Right ventricle myocardium superior (tissue), 1 donor: ENCODE data around the gene APC2. TPM values are rescaled to one million over a fixed set of nuclear protein-coding genes. Genes with fewer than 3 reads are reported as not detected.

Source experiments
- ATAC-seq: fragments of 200-7000 bp; cut with Tn5 transposase; one replicate; pipeline ENCODE4 v1.9.1; 2020; ENCODE audit warnings: mild to moderate bottlenecking; ENCODE audit not compliant: poor library complexity
- DNase-seq: peaks from one replicate; pipeline ENCODE4 v3.0.0-alpha.2; 2020
- intact Hi-C: fragments of 100-400 bp; cut with DNase I; formaldehyde crosslinking; loops from one replicate; pipeline ENCODE4 v1.11.2; 2022
- long read RNA-seq: library from polyadenylated mRNA; unstranded; transcript quantifications from one replicate; pipeline ENCODE4 v2.0.0, GENCODE V29; 2021
- total RNA-seq: library from RNA; stranded (reverse); fragmentation: NEBNext Ultra II Directional; extraction: Animal tissue kit (Norgen Biotek cat#: 25700); gene quantifications from one replicate; pipeline ENCODE4 v1.2.1, GENCODE V29; 2021
- donor health status: DM: no; HTN: yes; CAD: no; lungs with severe emphysema.

The APC2 gene
- total RNA-seq: 0.22 TPM
- long read RNA-seq, partial matches to known transcripts: 0 of 3 reads
- long read RNA-seq, other reads (novel, unspliced or antisense): 3 of 3 reads

GRCh38 chr19:1449467-1450442, at the start of gene APC2:
TSS of gene APC2 (plus strand) at chr19:1450121. CDS start at chr19:1453002, 2,881 bp downstream.
- no peak for DNase-seq
- intact Hi-C loops: no loop called here
- no peak for ATAC-seq

GRCh38 chr19:1400281-1401137, 49.4 kb upstream of the APC2 start:
- intact Hi-C loops: no loop called here
- peak; percentile 77 for DNase-seq
- peak; percentile 74 for ATAC-seq

- DNase-seq: peak; percentile 69
- peak; percentile 83 for ATAC-seq
- intact Hi-C loops: no loop called here
These were observed 48.6 kb upstream of the APC2 start, which contains the start of gene GAMT for GRCh38 chr19:1401138-1401888. TSS of gene GAMT (minus strand) at chr19:1401542. CDS start at chr19:1401476, 66 bp downstream.

GRCh38 chr19:1401889-1402217, 48.1 kb upstream of the APC2 start:
- intact Hi-C loops: no loop called here
- no peak for DNase-seq
- ATAC-seq: no peak

- intact Hi-C loops: no loop called here
- ATAC-seq (no peak), DNase-seq (no peak)
These were observed 47.4 kb upstream of the APC2 start for GRCh38 chr19:1402411-1403070.

GRCh38 chr19:1406774-1407527, 43.0 kb upstream of the APC2 start:
- intact Hi-C loops: no loop called here
- ATAC-seq (peak; percentile 91), DNase-seq (peak; percentile 100)

GRCh38 chr19:1407528-1408299, 42.2 kb upstream of the APC2 start, which contains the start of gene DAZAP1:
TSS of gene DAZAP1 (plus strand) at chr19:1407586. CDS start at chr19:1407774, 188 bp downstream.
- no peak for ATAC-seq
- peak; percentile 62 for DNase-seq
- intact Hi-C loops: no loop called here

GRCh38 chr19:1408300-1409203, 41.4 kb upstream of the APC2 start:
- DNase-seq (peak; percentile 75), ATAC-seq (peak; percentile 2)
- intact Hi-C loops: no loop called here

GRCh38 chr19:1409204-1410005, 40.5 kb upstream of the APC2 start:
- DNase-seq (no peak), ATAC-seq (no peak)
- intact Hi-C loops: no loop called here

GRCh38 chr19:1410136-1410786, 39.7 kb upstream of the APC2 start:
- DNase-seq (no peak), ATAC-seq (no peak)
- intact Hi-C loops: no loop called here

GRCh38 chr19:1410789-1411188, 39.1 kb upstream of the APC2 start:
- intact Hi-C loops: no loop called here
- DNase-seq: no peak
- no peak for ATAC-seq

GRCh38 chr19:1411255-1412191, 38.4 kb upstream of the APC2 start:
- peak; percentile 41 for ATAC-seq
- intact Hi-C loops: no loop called here
- DNase-seq: peak; percentile 85

GRCh38 chr19:1412323-1412923, 37.5 kb upstream of the APC2 start:
- ATAC-seq: no peak
- DNase-seq: no peak
- intact Hi-C loops: no loop called here
